Osteoblast (primary cell): ENCODE results near the gene UBE3D. TPM values are rescaled to one million over a fixed set of nuclear protein-coding genes. Genes with fewer than 3 reads are reported as not detected.

ENCODE experiments used
- DNase-seq: peaks from one replicate; pipeline ENCODE4 v3.0.0; 2011; ENCODE audit warnings: low spot score, mixed read lengths; ENCODE audit not compliant: insufficient read length; ENCODE audit errors: missing footprints
- H2AFZ ChIP-seq: 2 replicates; pipeline ENCODE4 v1.6.0; 2011; ENCODE audit warnings: mild to moderate bottlenecking, low read length
- H3K27ac ChIP-seq: 2 replicates; pipeline ENCODE4 v1.5.1; 2011; ENCODE audit warnings: mild to moderate bottlenecking, low read depth, low read length, moderate library complexity
- H3K27me3 ChIP-seq: 2 replicates; pipeline ENCODE4 v1.6.0; 2012; ENCODE audit warnings: mild to moderate bottlenecking, control low read depth, inconsistent platforms, low read length, moderate library complexity; ENCODE audit not compliant: insufficient read depth
- H3K36me3 ChIP-seq: 2 replicates; pipeline ENCODE4 v1.5.1; 2011; ENCODE audit warnings: mild to moderate bottlenecking, low read length, control low read depth, moderate library complexity; ENCODE audit not compliant: insufficient read depth
- H3K4me1 ChIP-seq: 2 replicates; pipeline ENCODE4 v1.5.1; 2011; ENCODE audit warnings: mild to moderate bottlenecking, low read length, control low read depth, moderate library complexity; ENCODE audit not compliant: insufficient read depth
- H3K4me2 ChIP-seq: 2 replicates; pipeline ENCODE4 v1.6.0; 2011; ENCODE audit warnings: mild to moderate bottlenecking, low read length; ENCODE audit not compliant: insufficient read depth
- H3K4me3 ChIP-seq: fragments of 200-600 bp; sonication (generic); 3 replicates; pipeline ENCODE4 v1.5.1; 2012; ENCODE audit warnings: mild to moderate bottlenecking, low read length, inconsistent platforms; ENCODE audit not compliant: insufficient read depth
- H3K79me2 ChIP-seq: 2 replicates; pipeline ENCODE4 v1.6.0; 2012; ENCODE audit warnings: mild to moderate bottlenecking, low read length, control low read depth, inconsistent platforms; ENCODE audit not compliant: insufficient read depth
- H3K9me3 ChIP-seq: 2 replicates; pipeline ENCODE4 v1.5.1; 2011; ENCODE audit warnings: low read depth, low read length, control low read depth
- H4K20me1 ChIP-seq: 2 replicates; pipeline ENCODE4 v1.6.0; 2012; ENCODE audit warnings: mild to moderate bottlenecking, low read length, control low read depth; ENCODE audit not compliant: insufficient read depth
- total RNA-seq: library from RNA; depleted of rRNA; stranded (reverse); fragments of >200 nt; gene quantifications from 2 replicates; pipeline ENCODE4 v1.2.3, GENCODE V29; 2012
- TF ChIP-seq, protein P1 (sequence below): IDR thresholded peaks from 2 replicates; pipeline ENCODE4 v1.5.1; 2011; ENCODE audit warnings: mild to moderate bottlenecking, low read depth, low read length, moderate library complexity; ENCODE audit errors: extremely low read depth

Gene UBE3D
- total RNA-seq, 1 donor: 8.3 TPM

GRCh38 chr6:82971877-82972460 lies 93.7 kb downstream of the UBE3D start:
- no peaks in the 10 kb centered on the region for H3K79me2 ChIP-seq
- H3K4me2 ChIP-seq: no peak overlapping the region
- no peak overlapping the region for H2AFZ ChIP-seq
- H3K9me3 ChIP-seq: no peaks in the 10 kb centered on the region
- H3K4me1 ChIP-seq: no peaks in the 10 kb centered on the region
- H3K36me3 ChIP-seq: no peaks in the 10 kb centered on the region
- H3K27ac ChIP-seq: no peak overlapping the region
- no peaks in the 10 kb centered on the region for H3K27me3 ChIP-seq
- no peak for DNase-seq
- TF ChIP-seq, protein P1, sequence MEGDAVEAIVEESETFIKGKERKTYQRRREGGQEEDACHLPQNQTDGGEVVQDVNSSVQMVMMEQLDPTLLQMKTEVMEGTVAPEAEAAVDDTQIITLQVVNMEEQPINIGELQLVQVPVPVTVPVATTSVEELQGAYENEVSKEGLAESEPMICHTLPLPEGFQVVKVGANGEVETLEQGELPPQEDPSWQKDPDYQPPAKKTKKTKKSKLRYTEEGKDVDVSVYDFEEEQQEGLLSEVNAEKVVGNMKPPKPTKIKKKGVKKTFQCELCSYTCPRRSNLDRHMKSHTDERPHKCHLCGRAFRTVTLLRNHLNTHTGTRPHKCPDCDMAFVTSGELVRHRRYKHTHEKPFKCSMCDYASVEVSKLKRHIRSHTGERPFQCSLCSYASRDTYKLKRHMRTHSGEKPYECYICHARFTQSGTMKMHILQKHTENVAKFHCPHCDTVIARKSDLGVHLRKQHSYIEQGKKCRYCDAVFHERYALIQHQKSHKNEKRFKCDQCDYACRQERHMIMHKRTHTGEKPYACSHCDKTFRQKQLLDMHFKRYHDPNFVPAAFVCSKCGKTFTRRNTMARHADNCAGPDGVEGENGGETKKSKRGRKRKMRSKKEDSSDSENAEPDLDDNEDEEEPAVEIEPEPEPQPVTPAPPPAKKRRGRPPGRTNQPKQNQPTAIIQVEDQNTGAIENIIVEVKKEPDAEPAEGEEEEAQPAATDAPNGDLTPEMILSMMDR: no peak
- H4K20me1 ChIP-seq: no peaks in the 10 kb centered on the region
- no peak overlapping the region for H3K4me3 ChIP-seq

DNA sequence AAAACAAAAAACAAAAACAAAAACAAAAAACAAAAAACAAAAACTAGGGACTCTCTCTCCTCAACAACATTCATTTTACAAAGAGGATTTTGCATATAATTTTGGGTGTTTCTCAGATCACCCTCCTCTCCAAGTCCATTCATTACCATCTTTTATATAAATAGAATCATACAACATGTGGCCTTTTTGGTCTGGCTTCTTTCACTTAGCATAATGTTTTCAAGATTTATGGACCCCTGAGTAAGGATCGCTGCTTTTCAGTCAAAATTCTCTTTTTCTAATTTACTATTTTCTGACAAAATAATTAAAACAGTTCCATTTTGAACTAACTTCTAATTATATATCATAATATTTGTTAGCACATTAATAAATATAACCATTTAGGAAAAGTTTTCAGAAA lies 94.8 kb downstream of the UBE3D start:
- H3K4me2 ChIP-seq: no peak overlapping the region
- no peak overlapping the region for H3K27ac ChIP-seq
- no peaks in the 10 kb centered on the region for H3K4me1 ChIP-seq
- no peak for DNase-seq
- no peak overlapping the region for H2AFZ ChIP-seq
- no peak overlapping the region for H3K4me3 ChIP-seq
- no peaks in the 10 kb centered on the region for H3K36me3 ChIP-seq
- TF ChIP-seq, protein P1: no peak
- no peaks in the 10 kb centered on the region for H3K79me2 ChIP-seq
- H3K9me3 ChIP-seq: no peaks in the 10 kb centered on the region
- H4K20me1 ChIP-seq: no peaks in the 10 kb centered on the region
- no peaks in the 10 kb centered on the region for H3K27me3 ChIP-seq

DNA sequence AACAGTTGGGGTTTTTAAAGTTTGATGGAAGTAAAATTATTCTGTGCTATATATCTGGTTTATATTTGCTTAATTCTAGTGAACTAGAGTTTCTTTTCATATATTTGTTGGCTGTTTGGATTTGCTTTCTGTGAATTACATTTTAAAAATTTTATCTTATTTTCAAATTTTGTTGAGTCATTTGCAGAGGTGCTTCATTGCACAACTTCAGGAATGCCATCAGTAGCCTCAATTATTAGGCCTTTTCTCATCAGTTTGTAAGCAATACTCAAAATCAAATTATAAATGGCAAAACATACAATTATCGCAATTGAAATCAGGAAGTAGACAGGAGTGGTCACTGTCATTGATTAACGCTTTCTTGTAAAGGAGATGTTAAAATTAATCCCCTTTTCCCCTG lies 96.9 kb downstream of the UBE3D start:
- Histone ChIP-seq H3K79me2 (no peaks in the 10 kb centered on the region), H2AFZ (no peak overlapping the region), H3K4me1 (no peaks in the 10 kb centered on the region), H3K36me3 (no peaks in the 10 kb centered on the region), H4K20me1 (no peaks in the 10 kb centered on the region), H3K4me3 (no peak overlapping the region), H3K4me2 (no peak overlapping the region), H3K9me3 (no peaks in the 10 kb centered on the region), H3K27me3 (no peaks in the 10 kb centered on the region), H3K27ac (no peak overlapping the region)
- DNase-seq: no peak
- TF ChIP-seq, protein P1: no peak

DNA sequence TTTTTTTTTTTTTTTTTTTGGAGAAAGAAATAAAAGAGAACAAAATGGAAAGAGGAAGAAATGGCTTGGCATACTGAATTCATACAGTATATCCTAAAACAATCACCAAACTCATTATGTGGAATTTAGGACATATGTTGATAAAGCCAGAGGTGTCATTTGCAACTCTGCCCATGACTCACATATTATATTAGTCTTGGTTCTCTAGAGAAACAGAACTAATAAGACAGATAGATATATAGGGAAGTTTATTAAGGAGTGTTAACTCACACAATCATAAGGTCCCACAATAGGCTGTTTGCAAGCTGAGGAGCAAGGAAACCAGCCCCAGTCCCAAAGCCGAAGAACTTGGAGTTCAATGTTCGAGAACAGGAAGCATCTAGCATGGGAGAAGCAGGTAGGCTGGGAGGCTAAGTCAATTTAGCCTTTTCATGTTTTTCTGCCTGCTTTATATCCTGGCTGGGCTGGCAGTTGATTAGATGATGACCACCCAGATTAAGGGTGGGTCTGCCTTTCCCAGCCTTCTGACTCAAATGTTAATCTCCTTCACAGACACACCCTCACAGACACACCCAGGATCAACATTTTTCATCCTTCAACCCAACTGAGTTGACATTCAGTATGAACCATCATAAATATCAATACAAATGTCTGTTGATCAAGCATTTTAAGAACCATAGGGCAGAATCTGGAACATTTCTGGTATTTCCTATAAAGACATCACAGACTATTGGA lies 102.3 kb downstream of the UBE3D start:
- no peaks in the 10 kb centered on the region for H3K36me3 ChIP-seq
- no peaks in the 10 kb centered on the region for H4K20me1 ChIP-seq
- H3K79me2 ChIP-seq: no peaks in the 10 kb centered on the region
- peaks cover 10% of the 10 kb centered on the region for H3K4me1 ChIP-seq
- H3K4me3 ChIP-seq: no peak overlapping the region
- H2AFZ ChIP-seq: no peak overlapping the region
- no peak for DNase-seq
- TF ChIP-seq, protein P1: no peak
- no peaks in the 10 kb centered on the region for H3K9me3 ChIP-seq
- no peaks in the 10 kb centered on the region for H3K27me3 ChIP-seq
- H3K4me2 ChIP-seq: no peak overlapping the region
- no peak overlapping the region for H3K27ac ChIP-seq
